ENCODE results near the gene MYT1.

DNA sequence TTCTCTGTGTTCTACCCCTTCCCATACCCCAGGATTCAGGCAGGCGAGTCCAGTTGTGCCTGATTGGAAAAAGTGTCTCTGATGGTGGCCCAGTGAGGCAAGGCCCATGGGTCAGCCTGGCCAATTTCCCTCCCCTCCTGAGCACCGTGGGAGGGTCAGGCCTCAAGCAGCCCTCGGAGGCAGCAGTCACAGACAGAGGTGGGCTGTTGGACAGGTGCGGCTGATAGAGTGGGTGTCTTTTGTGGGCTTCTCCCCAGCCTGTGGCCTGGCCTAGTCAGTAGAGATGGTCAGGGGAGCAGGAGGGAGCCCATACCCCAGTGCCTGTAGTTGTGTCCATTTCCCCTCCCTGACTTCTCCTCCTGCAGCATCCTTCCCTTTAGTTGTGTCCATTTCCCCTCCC, 8.9 kb downstream of the MYT1 start:
- TF ChIP-seq, protein P1, sequence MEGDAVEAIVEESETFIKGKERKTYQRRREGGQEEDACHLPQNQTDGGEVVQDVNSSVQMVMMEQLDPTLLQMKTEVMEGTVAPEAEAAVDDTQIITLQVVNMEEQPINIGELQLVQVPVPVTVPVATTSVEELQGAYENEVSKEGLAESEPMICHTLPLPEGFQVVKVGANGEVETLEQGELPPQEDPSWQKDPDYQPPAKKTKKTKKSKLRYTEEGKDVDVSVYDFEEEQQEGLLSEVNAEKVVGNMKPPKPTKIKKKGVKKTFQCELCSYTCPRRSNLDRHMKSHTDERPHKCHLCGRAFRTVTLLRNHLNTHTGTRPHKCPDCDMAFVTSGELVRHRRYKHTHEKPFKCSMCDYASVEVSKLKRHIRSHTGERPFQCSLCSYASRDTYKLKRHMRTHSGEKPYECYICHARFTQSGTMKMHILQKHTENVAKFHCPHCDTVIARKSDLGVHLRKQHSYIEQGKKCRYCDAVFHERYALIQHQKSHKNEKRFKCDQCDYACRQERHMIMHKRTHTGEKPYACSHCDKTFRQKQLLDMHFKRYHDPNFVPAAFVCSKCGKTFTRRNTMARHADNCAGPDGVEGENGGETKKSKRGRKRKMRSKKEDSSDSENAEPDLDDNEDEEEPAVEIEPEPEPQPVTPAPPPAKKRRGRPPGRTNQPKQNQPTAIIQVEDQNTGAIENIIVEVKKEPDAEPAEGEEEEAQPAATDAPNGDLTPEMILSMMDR (conservative IDR thresholded peaks at IDR 0.05 in 1 of 2, IDR thresholded peaks at IDR 0.05 in 1 of 2; ENCODE audit: extremely low read depth in 1 of 2, insufficient read depth in 1 of 2, low read depth in 1 of 2, low read length in 2 of 2), result no peak
- TF ChIP-seq EZH2 (IDR thresholded peaks at IDR 0.05; ENCODE audit: borderline replicate concordance, low read length), result no peak
